ENCODE results near the gene C3.
"Not testable (repeated sequence)": the region's sequence is repeated elsewhere in the genome, so short reads cannot be mapped to it uniquely, and the experiment has no call there.

C3 gene

DNA sequence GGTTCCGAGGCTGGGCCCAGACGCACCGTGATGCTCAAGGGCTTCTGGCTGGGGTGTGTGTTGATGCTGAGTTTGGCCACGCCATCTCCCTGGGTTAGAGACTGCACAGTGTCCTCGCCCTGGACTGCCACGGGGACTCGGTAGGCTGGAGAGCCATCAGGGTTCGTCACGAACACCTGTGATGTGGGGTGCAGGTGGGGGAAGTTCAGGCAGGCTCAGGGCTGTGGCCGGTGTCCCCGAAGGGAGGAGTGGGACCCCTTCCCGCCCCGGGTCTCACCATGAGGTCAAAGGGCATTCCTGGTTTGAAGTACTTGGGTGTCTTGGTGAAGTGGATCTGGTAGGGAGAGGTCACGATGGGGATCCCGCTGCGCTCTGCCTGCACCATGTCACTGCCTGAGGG is 8.2 kb downstream of the C3 start:
- TF ChIP-seq, protein P1, sequence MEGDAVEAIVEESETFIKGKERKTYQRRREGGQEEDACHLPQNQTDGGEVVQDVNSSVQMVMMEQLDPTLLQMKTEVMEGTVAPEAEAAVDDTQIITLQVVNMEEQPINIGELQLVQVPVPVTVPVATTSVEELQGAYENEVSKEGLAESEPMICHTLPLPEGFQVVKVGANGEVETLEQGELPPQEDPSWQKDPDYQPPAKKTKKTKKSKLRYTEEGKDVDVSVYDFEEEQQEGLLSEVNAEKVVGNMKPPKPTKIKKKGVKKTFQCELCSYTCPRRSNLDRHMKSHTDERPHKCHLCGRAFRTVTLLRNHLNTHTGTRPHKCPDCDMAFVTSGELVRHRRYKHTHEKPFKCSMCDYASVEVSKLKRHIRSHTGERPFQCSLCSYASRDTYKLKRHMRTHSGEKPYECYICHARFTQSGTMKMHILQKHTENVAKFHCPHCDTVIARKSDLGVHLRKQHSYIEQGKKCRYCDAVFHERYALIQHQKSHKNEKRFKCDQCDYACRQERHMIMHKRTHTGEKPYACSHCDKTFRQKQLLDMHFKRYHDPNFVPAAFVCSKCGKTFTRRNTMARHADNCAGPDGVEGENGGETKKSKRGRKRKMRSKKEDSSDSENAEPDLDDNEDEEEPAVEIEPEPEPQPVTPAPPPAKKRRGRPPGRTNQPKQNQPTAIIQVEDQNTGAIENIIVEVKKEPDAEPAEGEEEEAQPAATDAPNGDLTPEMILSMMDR (IDR thresholded peaks at IDR 0.05; ENCODE audit: insufficient read depth, low read depth, low read length, missing control alignments) = no peak
- no peak for DNase-seq (ENCODE audit: low read depth)
- no peak overlapping the region for H3K4me3 ChIP-seq (ENCODE audit: low read depth, low read length)

DNA sequence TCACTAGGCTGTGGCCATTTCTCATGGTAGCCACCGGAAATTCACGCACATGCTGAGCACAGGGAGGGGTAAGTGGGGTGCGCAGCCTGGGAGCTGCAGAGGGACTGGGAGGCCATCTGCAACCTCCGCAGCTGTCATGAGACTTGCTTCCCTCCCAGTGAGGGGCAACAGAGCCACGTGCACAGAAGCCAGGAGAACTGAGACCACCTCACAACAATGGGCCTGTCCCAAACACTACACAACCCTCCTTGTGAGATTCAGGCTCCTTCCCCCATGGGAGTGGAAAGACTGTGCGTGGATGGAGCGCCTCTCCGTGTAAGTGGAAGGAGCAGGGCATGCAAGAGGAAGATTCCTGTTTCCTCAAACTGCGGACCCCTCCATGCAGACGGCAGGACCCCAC is 8.8 kb downstream of the C3 start:
- TF ChIP-seq, protein P1 (IDR thresholded peaks at IDR 0.05; ENCODE audit: insufficient read depth, low read depth, low read length, missing control alignments) = no peak
- no peak for DNase-seq (ENCODE audit: low read depth)
- no peak overlapping the region for H3K4me3 ChIP-seq (ENCODE audit: low read depth, low read length)

- TF ChIP-seq, protein P1 (IDR thresholded peaks at IDR 0.05; ENCODE audit: insufficient read depth, low read depth, low read length, missing control alignments) = no peak
- DNase-seq (ENCODE audit: low read depth) = no peak
- no peak overlapping the region for H3K4me3 ChIP-seq (ENCODE audit: low read depth, low read length)
Measured at GRCh38 chr19:6711078-6711361, 9.4 kb downstream of the C3 start.

DNA sequence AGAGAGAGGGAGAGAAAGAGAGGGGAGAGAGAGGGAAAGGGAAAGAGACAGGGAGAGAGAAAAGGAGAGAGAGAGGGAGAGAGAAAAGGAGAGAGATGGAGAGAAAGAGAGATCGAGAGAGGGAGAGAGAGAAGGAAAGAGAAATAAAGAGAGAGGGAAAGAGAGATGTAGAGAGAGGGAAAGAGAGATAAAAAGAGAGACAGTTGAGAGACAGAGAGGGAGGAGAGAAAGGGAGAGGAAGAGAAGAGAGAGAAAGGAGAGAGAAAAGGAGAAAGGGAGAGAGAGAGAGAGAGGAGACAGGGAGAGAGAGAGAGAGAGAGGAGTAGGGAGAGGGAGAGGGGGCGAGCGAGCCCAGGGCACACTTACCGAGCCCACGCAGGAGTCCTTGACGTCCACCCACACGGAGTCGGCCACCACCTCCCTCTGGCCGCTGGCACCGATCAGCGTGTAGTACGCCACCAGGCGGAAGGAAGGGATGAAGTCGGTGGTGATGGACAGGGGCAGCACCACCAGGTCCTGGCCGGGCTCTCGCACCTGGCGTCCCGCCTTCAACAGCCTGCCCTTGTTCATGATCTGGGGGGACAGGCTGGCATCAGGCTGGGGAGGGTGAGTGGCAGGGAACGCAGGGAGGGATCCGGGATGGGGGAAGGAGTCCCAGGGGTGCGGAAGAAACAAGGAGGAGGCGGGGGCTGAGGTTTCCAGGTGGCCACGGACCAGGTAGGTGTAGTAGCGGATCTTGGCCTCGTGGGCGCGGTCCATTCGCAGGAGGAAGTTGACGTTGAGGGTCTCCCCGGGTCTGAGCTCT is 10.0 kb downstream of the C3 start:
- TF ChIP-seq, protein P1 (IDR thresholded peaks at IDR 0.05; ENCODE audit: insufficient read depth, low read depth, low read length, missing control alignments) = no peak
- DNase-seq (ENCODE audit: low read depth) = no peak
- H3K4me3 ChIP-seq (ENCODE audit: low read depth, low read length) = no peak overlapping the region

- DNase-seq (ENCODE audit: low read depth) = no peak
- no peak overlapping the region for H3K4me3 ChIP-seq (ENCODE audit: low read depth, low read length)
- TF ChIP-seq, protein P1 (IDR thresholded peaks at IDR 0.05; ENCODE audit: insufficient read depth, low read depth, low read length, missing control alignments) = no peak
Measured at GRCh38 chr19:6709549-6709948, 10.9 kb downstream of the C3 start.

- not testable (repeated sequence) for H3K4me3 ChIP-seq (ENCODE audit: low read depth, low read length); DNase-seq (ENCODE audit: low read depth)
Measured at GRCh38 chr19:6708913-6709312, 11.5 kb downstream of the C3 start.

DNA sequence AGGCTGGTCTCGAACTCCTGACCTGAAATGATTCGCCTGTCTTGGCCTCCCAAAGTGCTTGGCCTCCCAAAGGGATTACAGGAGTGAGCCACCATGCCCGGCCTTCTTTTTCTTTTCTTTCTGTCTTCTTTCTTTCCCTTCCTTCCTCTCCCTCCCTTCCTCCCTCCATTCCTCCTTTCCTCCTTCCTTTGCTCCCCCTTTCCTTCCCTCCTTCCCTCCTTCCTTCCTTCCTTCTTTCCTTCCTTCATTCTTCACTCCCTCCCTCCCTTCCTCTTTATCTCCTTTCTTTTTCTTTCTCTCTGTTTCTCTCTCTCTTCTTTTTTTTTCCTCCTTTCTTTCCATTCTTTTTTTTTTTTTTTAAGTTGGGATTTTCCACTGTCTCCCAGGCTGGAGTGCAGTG is 12.1 kb downstream of the C3 start:
- TF ChIP-seq, protein P1 (IDR thresholded peaks at IDR 0.05; ENCODE audit: insufficient read depth, low read depth, low read length, missing control alignments) = no peak
- no peak for DNase-seq (ENCODE audit: low read depth)
- H3K4me3 ChIP-seq (ENCODE audit: low read depth, low read length) = no peak overlapping the region

Measured in GM12865 (cell line).